GM18498 (cell line): ENCODE results near the gene PCDHGA3.
"Not testable (repeated sequence)": the region's sequence is repeated elsewhere in the genome, so short reads cannot be mapped to it uniquely, and the experiment has no call there.

Source experiments
- ATAC-seq: cut with Tn5 transposase; IDR thresholded peaks from one replicate; pipeline ENCODE4 v1.9.1; 2021; ENCODE audit warnings: mild to moderate bottlenecking, moderate library complexity; ENCODE audit not compliant: unreplicated experiment

Gene PCDHGA3

DNA sequence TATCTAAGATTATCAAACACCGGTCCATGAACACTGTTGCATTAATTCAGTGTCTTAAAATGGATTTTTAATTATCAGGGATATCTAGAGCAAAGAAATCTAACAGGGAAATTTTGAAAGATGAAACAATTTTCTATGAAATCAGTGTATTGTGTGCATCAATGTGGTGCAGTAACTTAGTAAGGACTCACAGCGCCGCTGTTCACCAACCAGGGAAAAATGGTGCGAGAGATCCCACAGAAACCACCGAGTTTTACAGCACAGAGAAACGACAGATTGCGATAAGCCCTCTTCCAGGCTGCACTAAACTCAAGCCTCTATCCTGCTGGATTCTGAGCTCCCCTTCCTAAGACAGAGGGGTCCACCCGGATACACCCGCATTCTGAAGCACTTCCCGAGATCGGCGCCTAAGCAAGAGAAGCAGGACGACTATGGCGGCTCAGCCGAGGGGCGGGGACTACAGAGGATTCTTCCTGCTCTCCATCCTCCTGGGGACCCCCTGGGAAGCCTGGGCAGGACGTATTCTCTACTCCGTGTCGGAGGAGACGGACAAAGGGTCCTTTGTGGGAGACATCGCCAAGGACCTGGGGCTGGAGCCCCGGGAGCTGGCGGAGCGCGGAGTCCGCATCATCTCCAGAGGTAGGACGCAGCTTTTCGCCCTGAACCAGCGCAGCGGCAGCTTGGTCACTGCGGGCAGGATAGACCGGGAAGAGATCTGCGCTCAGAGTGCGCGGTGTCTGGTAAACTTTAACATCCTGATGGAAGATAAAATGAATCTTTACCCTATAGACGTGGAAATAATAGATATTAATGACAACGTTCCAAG is 39.1 kb downstream of the PCDHGA3 start, which contains the start of gene PCDHGA7:
TSS of gene PCDHGA7 (plus strand) at position 274 of the 826 bp plus-strand sequence. CDS start at position 432, 158 bp downstream.
- no peak for ATAC-seq

- no peak for ATAC-seq
Measured at GRCh38 chr5:141383345-141383744, 39.7 kb downstream of the PCDHGA3 start.

DNA sequence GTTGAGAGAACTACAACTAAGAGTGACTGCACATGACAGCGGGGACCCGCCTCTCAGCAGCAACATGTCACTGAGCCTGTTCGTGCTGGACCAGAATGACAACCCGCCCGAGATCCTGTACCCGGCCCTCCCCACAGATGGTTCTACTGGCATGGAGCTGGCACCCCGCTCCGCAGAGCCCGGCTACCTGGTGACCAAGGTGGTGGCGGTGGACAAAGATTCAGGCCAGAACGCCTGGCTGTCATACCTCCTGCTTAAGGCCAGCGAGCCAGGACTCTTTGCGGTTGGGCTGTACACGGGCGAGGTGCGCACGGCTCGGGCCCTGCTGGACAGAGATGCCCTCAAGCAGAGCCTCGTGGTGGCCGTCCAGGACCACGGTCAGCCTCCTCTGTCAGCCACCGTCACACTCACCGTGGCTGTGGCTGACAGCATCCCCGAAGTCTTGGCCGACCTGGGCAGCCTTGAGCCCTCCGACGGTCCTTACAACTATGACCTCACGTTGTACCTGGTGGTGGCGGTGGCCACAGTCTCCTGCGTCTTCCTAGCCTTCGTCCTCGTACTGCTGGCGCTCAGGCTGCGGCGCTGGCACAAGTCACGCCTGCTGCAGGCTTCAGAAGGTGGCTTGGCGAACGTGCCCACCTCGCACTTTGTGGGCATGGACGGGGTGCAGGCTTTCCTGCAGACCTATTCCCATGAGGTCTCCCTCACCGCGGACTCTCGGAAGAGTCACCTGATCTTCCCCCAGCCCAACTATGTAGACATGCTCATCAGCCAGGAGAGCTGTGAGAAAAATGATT is 41.0 kb downstream of the PCDHGA3 start:
- no peak for ATAC-seq

DNA sequence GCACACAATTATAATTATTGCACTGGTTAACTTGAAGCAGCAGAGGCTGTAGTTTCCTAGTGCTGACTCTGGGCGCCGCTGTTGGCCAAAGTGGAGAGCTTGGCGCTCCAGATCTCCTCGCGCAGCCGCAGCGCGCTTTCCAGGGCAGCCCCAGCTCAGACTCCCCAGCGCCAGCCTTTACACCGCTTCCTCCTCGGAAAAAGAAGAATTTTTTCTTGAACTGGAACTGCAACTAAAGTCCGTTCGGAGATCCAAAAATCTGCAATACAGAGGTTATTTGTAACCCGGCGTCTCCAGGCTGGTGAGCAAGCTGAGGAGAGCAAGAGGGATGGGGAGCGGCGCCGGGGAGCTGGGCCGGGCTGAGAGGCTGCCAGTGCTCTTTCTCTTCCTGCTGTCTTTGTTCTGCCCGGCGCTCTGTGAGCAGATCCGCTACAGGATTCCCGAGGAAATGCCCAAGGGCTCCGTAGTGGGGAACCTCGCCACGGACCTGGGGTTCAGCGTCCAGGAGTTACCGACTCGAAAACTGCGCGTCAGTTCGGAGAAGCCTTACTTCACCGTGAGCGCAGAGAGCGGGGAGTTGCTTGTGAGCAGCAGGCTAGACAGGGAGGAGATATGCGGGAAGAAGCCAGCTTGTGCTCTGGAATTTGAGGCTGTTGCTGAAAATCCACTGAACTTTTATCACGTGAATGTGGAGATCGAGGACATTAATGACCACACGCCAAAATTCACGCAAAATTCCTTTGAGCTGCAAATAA is 44.1 kb downstream of the PCDHGA3 start, which contains the start of gene PCDHGB4:
TSS of gene PCDHGB4 (plus strand) at position 142 of the 755 bp plus-strand sequence. CDS start at position 329, 187 bp downstream.
- ATAC-seq: not testable (repeated sequence)

DNA sequence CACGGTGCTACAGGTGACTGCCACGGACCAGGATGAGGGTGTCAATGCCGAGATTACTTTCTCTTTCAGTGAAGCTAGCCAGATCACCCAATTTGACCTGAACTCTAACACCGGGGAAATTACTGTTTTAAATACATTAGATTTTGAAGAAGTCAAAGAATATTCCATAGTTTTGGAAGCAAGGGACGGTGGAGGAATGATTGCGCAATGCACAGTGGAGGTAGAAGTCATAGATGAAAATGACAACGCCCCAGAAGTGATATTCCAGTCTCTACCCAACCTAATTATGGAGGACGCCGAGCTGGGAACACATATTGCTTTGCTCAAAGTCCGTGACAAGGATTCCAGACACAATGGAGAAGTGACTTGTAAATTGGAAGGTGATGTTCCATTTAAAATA is 45.0 kb downstream of the PCDHGA3 start:
- no peak for ATAC-seq

- ATAC-seq: no peak
Measured at GRCh38 chr5:141389153-141390042, 45.8 kb downstream of the PCDHGA3 start.

DNA sequence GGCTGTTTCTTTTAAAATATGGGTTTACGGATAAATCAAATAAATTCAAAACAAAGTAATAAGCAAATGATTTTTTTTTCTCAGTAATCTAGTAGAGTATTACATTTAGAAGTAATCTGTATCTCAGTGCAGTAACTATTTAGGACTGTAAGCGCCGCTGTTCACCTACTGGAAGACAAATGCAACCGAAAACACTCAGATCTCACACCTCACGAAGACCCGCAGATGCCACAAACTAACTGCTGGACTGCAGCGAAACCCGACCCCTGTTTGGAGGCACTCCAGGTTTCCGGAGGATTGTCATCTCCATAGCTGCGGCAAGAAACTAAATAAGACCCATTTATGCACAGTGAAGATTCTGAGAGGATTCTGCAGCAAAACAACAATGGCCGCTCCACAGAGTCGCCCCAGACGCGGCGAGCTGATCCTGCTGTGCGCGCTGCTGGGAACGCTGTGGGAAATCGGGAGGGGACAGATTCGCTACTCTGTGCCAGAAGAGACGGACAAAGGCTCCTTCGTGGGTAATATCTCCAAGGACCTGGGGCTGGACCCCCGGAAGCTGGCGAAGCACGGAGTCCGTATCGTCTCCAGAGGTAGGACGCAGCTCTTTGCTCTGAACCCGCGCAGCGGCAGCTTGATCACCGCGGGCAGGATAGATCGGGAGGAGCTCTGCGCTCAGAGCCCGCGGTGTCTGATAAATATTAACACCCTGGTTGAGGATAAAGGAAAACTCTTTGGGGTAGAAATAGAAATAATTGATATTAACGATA is 49.0 kb downstream of the PCDHGA3 start, which contains the start of gene PCDHGA8:
TSS of gene PCDHGA8 (plus strand) at position 205 of the 770 bp plus-strand sequence. CDS start at position 386, 181 bp downstream.
- no peak for ATAC-seq

- ATAC-seq: no peak
Measured at GRCh38 chr5:141393267-141393666, 49.6 kb downstream of the PCDHGA3 start.

- not testable (repeated sequence) for ATAC-seq
Measured at GRCh38 chr5:141394401-141395187, 51.0 kb downstream of the PCDHGA3 start.
